Spleen (tissue), 11 donors: ENCODE results near the gene NOP56. TPM values are rescaled to one million over a fixed set of nuclear protein-coding genes. Genes with fewer than 3 reads are reported as not detected.
"Not testable (repeated sequence)": the region's sequence is repeated elsewhere in the genome, so short reads cannot be mapped to it uniquely, and the experiment has no call there.

Experiments used
- DNase-seq: peaks from one replicate; pipeline ENCODE4 v3.0.0-alpha.2; 2020
- H3K27ac ChIP-seq, 8 donors: fragments of 200-600 bp; sonication (generic) in 7 of 8; 1 replicate in 4 of 8; 2 replicates in 4 of 8; pipeline versions ENCODE4 v1.5.0 to v1.8.0; 2016 to 2021; ENCODE audit warnings: inconsistent platforms in 4 of 8, mild to moderate bottlenecking in 4 of 8, moderate library complexity in 1 of 8
- H3K27me3 ChIP-seq, 7 donors: fragments of 200-600 bp; sonication (generic) in 6 of 7; replicated peaks in 1 of 7; 1 replicate in 4 of 7; 2 replicates in 3 of 7; pipeline versions ENCODE4 v1.5.0 to v1.8.0; 2016 to 2021; ENCODE audit warnings: inconsistent platforms in 3 of 7, mild to moderate bottlenecking in 1 of 7
- H3K36me3 ChIP-seq, 6 donors: fragments of 200-600 bp; sonication (generic) in 5 of 6; 1 replicate in 4 of 6; 2 replicates in 2 of 6; pipeline versions ENCODE4 v1.5.0 to v1.8.0; 2016 to 2021; ENCODE audit warnings: inconsistent platforms in 2 of 6
- H3K4me1 ChIP-seq, 6 donors: fragments of 200-600 bp; sonication (generic) in 5 of 6; 1 replicate in 3 of 6; 2 replicates in 3 of 6; pipeline versions ENCODE4 v1.5.0 to v1.8.0; 2016 to 2021; ENCODE audit warnings: inconsistent platforms in 3 of 6
- H3K4me3 ChIP-seq, 8 donors: fragments of 200-600 bp; sonication (generic) in 7 of 8; 1 replicate in 4 of 8; 2 replicates in 4 of 8; pipeline versions ENCODE4 v1.5.0 to v1.8.0; 2016 to 2021; ENCODE audit warnings: inconsistent platforms in 4 of 8, mild to moderate bottlenecking in 4 of 8, moderate library complexity in 2 of 8
- H3K9me3 ChIP-seq, 8 donors: fragments of 200-600 bp; sonication (generic) in 7 of 8; 1 replicate in 4 of 8; 2 replicates in 4 of 8; pipeline versions ENCODE4 v1.5.0 to v1.8.0; 2016 to 2021; ENCODE audit warnings: inconsistent platforms in 4 of 8
- POLR2A ChIP-seq, 3 donors: fragments of 450-650 bp; IDR thresholded peaks; one replicate each; pipeline ENCODE4 v1.5.1; 2017; ENCODE audit warnings: antibody characterized with exemption in 3 of 3, mild to moderate bottlenecking in 1 of 3
- POLR2AphosphoS5 ChIP-seq, 3 donors: sonication (generic); formaldehyde crosslinking; IDR thresholded peaks; one replicate each; pipeline ENCODE4 v1.5.1; 2017; ENCODE audit warnings: antibody characterized with exemption in 3 of 3
- WGBS, 5 donors: extraction: QIAGEN DNeasy Blood & Tissue Kit in 3 of 5; methylation state at CpG; one replicate each; pipeline versions ENCODE4 v1.1.5 to v1.1.7; 2013 to 2018; 5-methylcytosine and 5-hydroxymethylcytosine counted together
- intact Hi-C: fragments of 100-400 bp; cut with DNase I; formaldehyde crosslinking; loops from one replicate; pipeline ENCODE4 v1.15.0; 2023; ENCODE audit warnings: low total_unique reads
- polyA plus RNA-seq, 3 donors: library from polyadenylated mRNA; stranded (reverse); fragments of 200-250 nt; gene quantifications; one replicate each; pipeline ENCODE4 v1.2.1, GENCODE V29; 2013
- total RNA-seq, 7 donors: library from RNA; depleted of rRNA in 3 of 7; stranded (reverse); fragments of >200 nt in 3 of 7; fragmentation: NEBNext Ultra II Directional in 4 of 7; extraction: Animal tissue kit (Norgen Biotek cat#: 25700) in 4 of 7; gene quantifications; one replicate each; pipeline versions ENCODE4 v1.1.0 to v1.2.1, GENCODE V29; 2016 to 2021
- TF ChIP-seq, protein P1 (sequence below), 11 experiments: fragments of 200-600 bp in 7 of 11; fragments of 450-650 bp in 4 of 11; sonication (generic) in 4 of 11; IDR thresholded peaks in 8 of 11; conservative IDR thresholded peaks in 3 of 11; 1 replicate in 7 of 11; 2 replicates in 4 of 11; pipeline versions ENCODE4 v1.4.0 to v1.8.0; 2016 to 2021; ENCODE audit warnings: antibody characterized with exemption in 11 of 11, inconsistent platforms in 4 of 11, mild to moderate bottlenecking in 1 of 11
- donor health status: healthy with polysubstance abuse.
- donor health status: DM: no; HTN: no; CAD: no; lungs with moderate emphysema.
- donor health status: DM: no; HTN: no; CAD: no.
- donor health status: Bipolar disorder and iron deficiency.
- donor health status: healthy.
- donor health status: DM: no; HTN: no; CAD: no.
- donor health status: DM: yes; HTN: yes; CAD: no.

NOP56 gene
- total and polyA plus RNA-seq, 10 donors, result 82.1 to 208 (median 136) TPM

- 44 to 59% (median 51%) methylated on average over 13 of the region's 13 CpGs for WGBS, 5 donors
These were observed 42.1 kb downstream of the NOP56 start for GRCh38 chr20:2694519-2694918.

GRCh38 chr20:2695206-2695983 lies 43.0 kb downstream of the NOP56 start:
- intact Hi-C loops, result no loop called here
- peak; percentile 53 for DNase-seq

More at GRCh38 chr20:2694519-2694918, 42.1 kb downstream of the NOP56 start:
- peaks cover 0 to 90% (median 35%) of the 10 kb centered on the region in 7 donors for H3K27me3 ChIP-seq
- no peak overlapping the region for H3K27ac ChIP-seq
- TF ChIP-seq POLR2AphosphoS5 (IDR thresholded peaks at IDR 0.05) (no peak), POLR2A (IDR thresholded peaks at IDR 0.05) (no peak)
- TF ChIP-seq, protein P1, sequence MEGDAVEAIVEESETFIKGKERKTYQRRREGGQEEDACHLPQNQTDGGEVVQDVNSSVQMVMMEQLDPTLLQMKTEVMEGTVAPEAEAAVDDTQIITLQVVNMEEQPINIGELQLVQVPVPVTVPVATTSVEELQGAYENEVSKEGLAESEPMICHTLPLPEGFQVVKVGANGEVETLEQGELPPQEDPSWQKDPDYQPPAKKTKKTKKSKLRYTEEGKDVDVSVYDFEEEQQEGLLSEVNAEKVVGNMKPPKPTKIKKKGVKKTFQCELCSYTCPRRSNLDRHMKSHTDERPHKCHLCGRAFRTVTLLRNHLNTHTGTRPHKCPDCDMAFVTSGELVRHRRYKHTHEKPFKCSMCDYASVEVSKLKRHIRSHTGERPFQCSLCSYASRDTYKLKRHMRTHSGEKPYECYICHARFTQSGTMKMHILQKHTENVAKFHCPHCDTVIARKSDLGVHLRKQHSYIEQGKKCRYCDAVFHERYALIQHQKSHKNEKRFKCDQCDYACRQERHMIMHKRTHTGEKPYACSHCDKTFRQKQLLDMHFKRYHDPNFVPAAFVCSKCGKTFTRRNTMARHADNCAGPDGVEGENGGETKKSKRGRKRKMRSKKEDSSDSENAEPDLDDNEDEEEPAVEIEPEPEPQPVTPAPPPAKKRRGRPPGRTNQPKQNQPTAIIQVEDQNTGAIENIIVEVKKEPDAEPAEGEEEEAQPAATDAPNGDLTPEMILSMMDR (IDR thresholded peaks at IDR 0.05 in 8 of 11, conservative IDR thresholded peaks at IDR 0.05 in 3 of 11), result no peak
- H3K4me3 ChIP-seq, result no peak overlapping the region
- peaks cover 5 to 26% (median 18%) of the 10 kb centered on the region in 6 donors for H3K4me1 ChIP-seq
- H3K36me3 ChIP-seq, result no peaks in the 10 kb centered on the region
- no peaks in the 10 kb centered on the region for H3K9me3 ChIP-seq
- DNase-seq, result peak; percentile 67
- intact Hi-C loops, result no loop called here

GRCh38 chr20:2695984-2696525 lies 43.6 kb downstream of the NOP56 start:
- H3K4me1 ChIP-seq, result peaks cover 5 to 26% (median 18%) of the 10 kb centered on the region in 6 donors
- H3K27me3 ChIP-seq, result peaks cover 0 to 83% (median 35%) of the 10 kb centered on the region in 7 donors
- 90 to 97% (median 93%) methylated on average over 12 of the region's 12 CpGs for WGBS, 5 donors
- intact Hi-C loops, H3K27ac ChIP-seq, H3K4me3 ChIP-seq, H3K36me3 ChIP-seq, H3K9me3 ChIP-seq: not testable (repeated sequence)
- peak; percentile 41 for DNase-seq

More at GRCh38 chr20:2695206-2695983, 43.0 kb downstream of the NOP56 start:
- 82 to 86% (median 83%) methylated on average over 13 of the region's 13 CpGs for WGBS, 5 donors
- H3K4me3 ChIP-seq, result no peak overlapping the region
- H3K4me1 ChIP-seq, result peaks cover 5 to 26% (median 18%) of the 10 kb centered on the region in 6 donors
- peaks cover 0 to 83% (median 35%) of the 10 kb centered on the region in 7 donors for H3K27me3 ChIP-seq
- H3K27ac ChIP-seq, result no peak overlapping the region
- H3K9me3 ChIP-seq, result no peaks in the 10 kb centered on the region
- no peaks in the 10 kb centered on the region for H3K36me3 ChIP-seq
- TF ChIP-seq POLR2AphosphoS5 (IDR thresholded peaks at IDR 0.05) (no peak), POLR2A (IDR thresholded peaks at IDR 0.05) (no peak)
- TF ChIP-seq, protein P1 (IDR thresholded peaks at IDR 0.05 in 8 of 11, conservative IDR thresholded peaks at IDR 0.05 in 3 of 11), result no peak

- TF ChIP-seq POLR2AphosphoS5 (IDR thresholded peaks at IDR 0.05) (no peak), POLR2A (IDR thresholded peaks at IDR 0.05) (no peak)
- TF ChIP-seq, protein P1 (IDR thresholded peaks at IDR 0.05 in 8 of 11, conservative IDR thresholded peaks at IDR 0.05 in 3 of 11), result no peak
- H3K36me3 ChIP-seq, result no peaks in the 10 kb centered on the region
- H3K4me1 ChIP-seq, result peaks cover 5 to 23% (median 16%) of the 10 kb centered on the region in 6 donors
- peaks cover 0 to 83% (median 35%) of the 10 kb centered on the region in 7 donors for H3K27me3 ChIP-seq
- H3K4me3 ChIP-seq, result no peak overlapping the region
- no peak overlapping the region for H3K27ac ChIP-seq
- H3K9me3 ChIP-seq, result no peaks in the 10 kb centered on the region
- peak; percentile 58 for DNase-seq
- WGBS, 5 donors, result 88 to 96% (median 93%) methylated on average over 9 of the region's 9 CpGs
- intact Hi-C loops, result no loop called here
These were observed 44.2 kb downstream of the NOP56 start for GRCh38 chr20:2696646-2697045.
